ENCODE data around the gene NECAB2.

NECAB2 gene

GRCh38 chr16:83975590-83976260 lies 7.7 kb downstream of the NECAB2 start:
- DNase-seq (ENCODE audit: low read depth), result no peak
- no peak overlapping the region for H3K4me3 ChIP-seq (ENCODE audit: low read depth, low read length)
- no peak for TF ChIP-seq CTCF (conservative IDR thresholded peaks at IDR 0.05; ENCODE audit: low read depth, low read length)

DNA sequence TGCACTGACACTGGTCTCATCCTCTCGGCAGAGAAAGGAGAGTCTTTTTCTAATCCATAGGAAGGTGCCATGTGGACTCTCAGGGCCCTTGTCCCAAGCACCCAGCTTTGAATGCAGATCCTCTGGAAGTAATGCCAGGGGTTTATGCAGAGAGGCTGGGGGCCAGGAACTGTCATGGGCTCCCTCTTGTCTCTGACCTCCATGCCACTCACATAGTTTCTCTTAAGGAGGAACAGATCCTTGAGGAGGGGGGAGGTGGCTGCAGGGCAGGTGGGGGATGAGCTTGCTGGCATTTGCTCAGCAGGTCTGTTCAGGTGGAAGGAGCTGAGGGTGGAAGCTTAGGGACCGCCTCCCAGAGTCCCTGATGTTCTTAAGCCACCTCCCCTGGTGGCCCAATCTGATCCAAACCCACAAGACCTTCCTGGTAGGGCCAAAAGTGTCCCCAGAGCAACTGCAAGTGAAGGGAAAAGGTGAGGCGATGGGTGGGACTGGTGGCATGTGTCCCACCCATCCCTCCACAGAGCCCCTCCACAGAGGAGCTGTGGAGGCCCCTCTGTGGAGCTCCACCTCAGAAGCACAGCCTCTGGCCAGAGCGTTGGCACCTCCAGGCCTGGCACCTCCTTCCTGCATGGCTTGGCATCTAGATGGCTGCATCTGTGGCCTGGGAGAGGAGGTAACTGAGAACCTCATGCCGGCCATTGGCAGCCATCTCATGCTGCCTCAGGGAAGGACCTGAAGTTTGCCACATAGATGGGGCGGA lies 9.2 kb downstream of the NECAB2 start:
- no peak for DNase-seq (ENCODE audit: low read depth)
- no peak overlapping the region for H3K4me3 ChIP-seq (ENCODE audit: low read depth, low read length)
- no peak for TF ChIP-seq CTCF (conservative IDR thresholded peaks at IDR 0.05; ENCODE audit: low read depth, low read length)

GRCh38 chr16:83978401-83978904 lies 10.4 kb downstream of the NECAB2 start:
- no peak for TF ChIP-seq CTCF (conservative IDR thresholded peaks at IDR 0.05; ENCODE audit: low read depth, low read length)
- no peak overlapping the region for H3K4me3 ChIP-seq (ENCODE audit: low read depth, low read length)
- DNase-seq (ENCODE audit: low read depth), result no peak

GRCh38 chr16:83979441-83979840 lies 11.4 kb downstream of the NECAB2 start:
- H3K4me3 ChIP-seq (ENCODE audit: low read depth, low read length), result no peak overlapping the region
- no peak for TF ChIP-seq CTCF (conservative IDR thresholded peaks at IDR 0.05; ENCODE audit: low read depth, low read length)
- DNase-seq (ENCODE audit: low read depth), result no peak

DNA sequence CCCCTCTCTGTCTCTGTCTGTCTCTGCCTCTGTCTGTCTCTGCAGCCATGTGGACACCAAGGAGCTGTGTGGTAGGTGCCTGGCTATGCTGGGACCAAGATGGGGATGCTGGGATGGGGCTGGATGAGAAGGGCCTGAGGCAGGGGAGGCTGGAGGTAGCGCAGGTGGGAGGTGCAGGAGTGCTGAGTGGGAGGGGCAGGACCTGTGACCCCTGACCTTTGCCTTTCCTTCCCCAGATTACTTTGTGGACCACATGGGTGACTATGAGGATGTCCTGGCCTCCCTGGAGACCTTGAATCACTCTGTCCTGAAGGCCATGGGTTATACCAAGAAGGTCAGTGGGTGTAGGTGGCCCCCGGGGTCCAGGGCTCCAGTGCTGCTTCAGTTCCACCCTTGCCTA lies 12.8 kb downstream of the NECAB2 start:
- no peak for DNase-seq (ENCODE audit: low read depth)
- TF ChIP-seq CTCF (conservative IDR thresholded peaks at IDR 0.05; ENCODE audit: low read depth, low read length), result no peak
- H3K4me3 ChIP-seq (ENCODE audit: low read depth, low read length), result no peak overlapping the region

GRCh38 chr16:83981799-83982198 lies 13.8 kb downstream of the NECAB2 start:
- H3K4me3 ChIP-seq (ENCODE audit: low read depth, low read length), result no peak overlapping the region
- no peak for DNase-seq (ENCODE audit: low read depth)
- no peak for TF ChIP-seq CTCF (conservative IDR thresholded peaks at IDR 0.05; ENCODE audit: low read depth, low read length)
